HCT116 (cell line): ENCODE data around the gene ACACB.

Source experiments
- EZH2 ChIP-seq: fragments of 200-600 bp; sonication (generic); IDR thresholded peaks from 2 replicates; pipeline ENCODE4 v1.6.1; 2017; ENCODE audit warnings: antibody characterized with exemption, mixed run types
- EZH2phosphoT487 ChIP-seq: fragments of 200-600 bp; IDR thresholded peaks from 2 replicates; pipeline ENCODE4 v1.6.1; 2018; ENCODE audit warnings: antibody characterized with exemption, borderline replicate concordance
- FOSL1 ChIP-seq: IDR thresholded peaks from 2 replicates; pipeline ENCODE4 v1.6.1; 2012; ENCODE audit warnings: low read depth
- POLR2A ChIP-seq: IDR thresholded peaks from 2 replicates; pipeline ENCODE4 v1.7.0; 2011; ENCODE audit warnings: borderline replicate concordance; ENCODE audit not compliant: insufficient read depth, insufficient read length; ENCODE audit errors: extremely low read depth
- RAD21 ChIP-seq: IDR thresholded peaks from 2 replicates; pipeline ENCODE4 v1.6.1; 2012; ENCODE audit warnings: low read depth, mild to moderate bottlenecking
- SIN3A ChIP-seq: IDR thresholded peaks from 2 replicates; pipeline ENCODE4 v1.6.1; 2012; ENCODE audit warnings: low read depth
- SRF ChIP-seq: IDR thresholded peaks from 2 replicates; pipeline ENCODE4 v1.6.1; 2012; ENCODE audit warnings: low read depth
- TCF7L2 ChIP-seq: IDR thresholded peaks from 2 replicates; pipeline ENCODE4 v1.7.0; 2011; ENCODE audit warnings: borderline replicate concordance, inconsistent platforms; ENCODE audit not compliant: insufficient read depth, insufficient read length; ENCODE audit errors: extremely low read depth
- TF ChIP-seq, protein P1 (sequence below), 3 experiments: fragments of 200-600 bp in 1 of 3; sonication (generic) in 1 of 3; IDR thresholded peaks in 2 of 3; conservative IDR thresholded peaks in 1 of 3; 2 replicates each; pipeline ENCODE4 v1.5.1; 2012 to 2017; ENCODE audit warnings: low read depth in 2 of 3, low read length in 2 of 3, antibody characterized with exemption in 1 of 3, borderline replicate concordance in 1 of 3, control low read depth in 1 of 3, mild to moderate bottlenecking in 1 of 3, mixed read lengths in 1 of 3, mixed run types in 1 of 3, moderate library complexity in 1 of 3; ENCODE audit not compliant: insufficient read depth in 1 of 3

- TF ChIP-seq POLR2A = no peak
- TF ChIP-seq, protein P1, sequence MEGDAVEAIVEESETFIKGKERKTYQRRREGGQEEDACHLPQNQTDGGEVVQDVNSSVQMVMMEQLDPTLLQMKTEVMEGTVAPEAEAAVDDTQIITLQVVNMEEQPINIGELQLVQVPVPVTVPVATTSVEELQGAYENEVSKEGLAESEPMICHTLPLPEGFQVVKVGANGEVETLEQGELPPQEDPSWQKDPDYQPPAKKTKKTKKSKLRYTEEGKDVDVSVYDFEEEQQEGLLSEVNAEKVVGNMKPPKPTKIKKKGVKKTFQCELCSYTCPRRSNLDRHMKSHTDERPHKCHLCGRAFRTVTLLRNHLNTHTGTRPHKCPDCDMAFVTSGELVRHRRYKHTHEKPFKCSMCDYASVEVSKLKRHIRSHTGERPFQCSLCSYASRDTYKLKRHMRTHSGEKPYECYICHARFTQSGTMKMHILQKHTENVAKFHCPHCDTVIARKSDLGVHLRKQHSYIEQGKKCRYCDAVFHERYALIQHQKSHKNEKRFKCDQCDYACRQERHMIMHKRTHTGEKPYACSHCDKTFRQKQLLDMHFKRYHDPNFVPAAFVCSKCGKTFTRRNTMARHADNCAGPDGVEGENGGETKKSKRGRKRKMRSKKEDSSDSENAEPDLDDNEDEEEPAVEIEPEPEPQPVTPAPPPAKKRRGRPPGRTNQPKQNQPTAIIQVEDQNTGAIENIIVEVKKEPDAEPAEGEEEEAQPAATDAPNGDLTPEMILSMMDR (IDR thresholded peaks at IDR 0.05 in 2 of 3, conservative IDR thresholded peaks at IDR 0.05 in 1 of 3; ENCODE audit: borderline replicate concordance in 1 of 3, insufficient read depth in 1 of 3, low read depth in 2 of 3, low read length in 2 of 3) = no peak
- TF ChIP-seq SRF = no peak
- TF ChIP-seq EZH2phosphoT487 = no peak
- no peak for TF ChIP-seq TCF7L2
- TF ChIP-seq RAD21 = no peak
- TF ChIP-seq FOSL1 = no peak
- no peak for TF ChIP-seq EZH2
- TF ChIP-seq SIN3A = no peak
Measured at GRCh38 chr12:109202770-109203169, 86.4 kb downstream of the ACACB start.
